Right atrium auricular region (tissue), 2 donors: ENCODE data around the gene SRGAP1. TPM values are rescaled to one million over a fixed set of nuclear protein-coding genes. Genes with fewer than 3 reads are reported as not detected.

Experiments used
- DNase-seq: peaks from one replicate; pipeline ENCODE4 v3.0.0-alpha.2; 2019; ENCODE audit warnings: low spot score
- H3K27ac ChIP-seq, 2 donors: fragments of 200-600 bp; sonication (generic); 1 replicate in 1 of 2; 2 replicates in 1 of 2; pipeline ENCODE4 v1.5.1; 2016 to 2019
- H3K27me3 ChIP-seq, 2 donors: fragments of 200-600 bp; sonication (generic); one replicate each; pipeline versions ENCODE4 v1.5.1 to v1.6.0; 2017 to 2019
- H3K36me3 ChIP-seq: fragments of 200-600 bp; sonication (generic); one replicate; pipeline ENCODE4 v1.5.1; 2016
- H3K4me1 ChIP-seq, 2 donors: fragments of 200-600 bp; sonication (generic); one replicate each; pipeline versions ENCODE4 v1.5.1 to v1.6.0; 2017 to 2019
- H3K4me3 ChIP-seq, 2 donors: fragments of 200-600 bp; sonication (generic); 1 replicate in 1 of 2; 2 replicates in 1 of 2; pipeline ENCODE4 v1.5.1; 2017 to 2019; ENCODE audit warnings: mild to moderate bottlenecking in 1 of 2, moderate library complexity in 1 of 2
- H3K9me3 ChIP-seq, 2 donors: fragments of 200-600 bp; sonication (generic); one replicate each; pipeline ENCODE4 v1.5.1; 2019
- CTCF ChIP-seq, 2 donors: fragments of 200-600 bp; sonication (generic); IDR thresholded peaks; one replicate each; pipeline ENCODE4 v1.5.1; 2019; ENCODE audit warnings: antibody characterized with exemption in 2 of 2
- total RNA-seq, 2 donors: library from RNA; depleted of rRNA; stranded (reverse); fragments of >200 nt; gene quantifications; one replicate each; pipeline ENCODE4 v1.1.0, GENCODE V29; 2016

Gene SRGAP1
- total RNA-seq, 2 donors from 2014 or later = 1.4 to 3.3 TPM

GRCh38 chr12:63865448-63865847 is 20.9 kb downstream of the SRGAP1 start:
- no peak overlapping the region for H3K27ac ChIP-seq
- DNase-seq = no peak
- no peaks in the 10 kb centered on the region for H3K9me3 ChIP-seq
- H3K4me3 ChIP-seq = no peak overlapping the region
- TF ChIP-seq CTCF (IDR thresholded peaks at IDR 0.05) = no peak
- H3K4me1 ChIP-seq = peaks cover 0 to 21% of the 10 kb centered on the region in 2 donors
- no peaks in the 10 kb centered on the region for H3K36me3 ChIP-seq
- no peaks in the 10 kb centered on the region for H3K27me3 ChIP-seq

- DNase-seq = no peak
- Histone ChIP-seq H3K27ac (no peak overlapping the region), H3K27me3 (no peaks in the 10 kb centered on the region), H3K36me3 (no peaks in the 10 kb centered on the region), H3K9me3 (no peaks in the 10 kb centered on the region), H3K4me1 (peaks cover 0 to 15% of the 10 kb centered on the region in 2 donors), H3K4me3 (no peak overlapping the region)
- no peak for TF ChIP-seq CTCF (IDR thresholded peaks at IDR 0.05)
Measured at GRCh38 chr12:63867053-63867452, 22.6 kb downstream of the SRGAP1 start.

GRCh38 chr12:63869656-63870055 is 25.2 kb downstream of the SRGAP1 start:
- H3K27ac ChIP-seq = no peak overlapping the region
- peaks cover 0 to 7% of the 10 kb centered on the region in 2 donors for H3K4me1 ChIP-seq
- no peak for TF ChIP-seq CTCF (IDR thresholded peaks at IDR 0.05)
- H3K9me3 ChIP-seq = no peaks in the 10 kb centered on the region
- no peaks in the 10 kb centered on the region for H3K36me3 ChIP-seq
- H3K27me3 ChIP-seq = no peaks in the 10 kb centered on the region
- H3K4me3 ChIP-seq = no peak overlapping the region
- DNase-seq = no peak

- H3K4me1 ChIP-seq = peaks cover 0 to 7% of the 10 kb centered on the region in 2 donors
- no peak for TF ChIP-seq CTCF (IDR thresholded peaks at IDR 0.05)
- DNase-seq = no peak
- no peaks in the 10 kb centered on the region for H3K9me3 ChIP-seq
- H3K27me3 ChIP-seq = no peaks in the 10 kb centered on the region
- no peaks in the 10 kb centered on the region for H3K36me3 ChIP-seq
- H3K4me3 ChIP-seq = no peak overlapping the region
- no peak overlapping the region for H3K27ac ChIP-seq
Measured at GRCh38 chr12:63870838-63871237, 26.3 kb downstream of the SRGAP1 start.

DNA sequence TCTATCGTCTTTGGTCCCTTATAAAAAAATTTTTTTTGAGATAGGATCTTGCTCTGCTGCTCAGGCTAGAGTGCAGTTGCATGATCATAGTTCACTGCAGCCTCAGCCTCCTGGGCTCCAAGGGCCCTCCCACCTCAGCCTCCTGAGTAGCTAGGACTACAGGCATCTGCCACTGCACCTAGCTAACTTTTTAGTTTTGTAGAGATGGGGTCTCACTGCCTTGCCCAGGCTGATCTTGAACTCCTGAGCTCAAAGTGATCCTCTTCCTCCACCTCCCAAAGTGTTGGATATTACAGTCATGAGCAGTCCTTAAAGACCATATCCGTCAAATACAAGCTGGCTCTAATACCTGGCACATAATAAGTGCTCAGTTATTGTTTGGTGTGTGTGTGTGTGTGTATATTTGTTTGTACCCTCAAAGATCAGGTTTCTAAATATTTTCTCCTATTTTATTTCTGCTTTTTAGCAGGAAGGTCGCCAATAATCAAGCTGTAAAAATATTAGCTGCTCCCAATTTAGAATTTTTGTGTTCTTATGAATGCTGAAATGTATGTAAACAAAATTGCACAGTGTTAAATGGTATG is 30.5 kb downstream of the SRGAP1 start:
- no peak overlapping the region for H3K4me3 ChIP-seq

More for the DNA sequence above, 30.5 kb downstream of the SRGAP1 start:
- Histone ChIP-seq H3K9me3 (no peaks in the 10 kb centered on the region), H3K27me3 (no peaks in the 10 kb centered on the region), H3K27ac (no peak overlapping the region), H3K4me1 (no peaks in the 10 kb centered on the region), H3K36me3 (no peaks in the 10 kb centered on the region)
- no peak for TF ChIP-seq CTCF (IDR thresholded peaks at IDR 0.05)
- DNase-seq = no peak
